ENCODE results near the gene CHRM2. TPM values are rescaled to one million over a fixed set of nuclear protein-coding genes. Genes with fewer than 3 reads are reported as not detected.

The CHRM2 gene
- total and polyA plus RNA-seq, 7 experiments from 2014 or later = not detected

- Mint-ChIP-seq H3K36me3 (no peaks in the 10 kb centered on the region), H3K4me3 (no peak overlapping the region), H3K27ac (no peak overlapping the region), H3K4me1 (no peaks in the 10 kb centered on the region), H3K9me3 (peaks cover 0 to 20% (median 3%) of the 10 kb centered on the region in 11 donors), H3K27me3 (no peaks in the 10 kb centered on the region)
- H3K27me3 ChIP-seq (ENCODE audit: control insufficient read depth in 2 of 2, insufficient read depth in 2 of 2, low read length in 2 of 2) = no peaks in the 10 kb centered on the region
- DNase-seq (no peak), ATAC-seq (no peak)
- no peaks in the 10 kb centered on the region for H3K36me3 ChIP-seq (ENCODE audit: control insufficient read depth in 2 of 3, insufficient read depth in 3 of 3, low read length in 3 of 3)
- no peaks in the 10 kb centered on the region for H3K9me3 ChIP-seq (ENCODE audit: control insufficient read depth in 2 of 3, low read length in 3 of 3)
- H3K4me1 ChIP-seq (ENCODE audit: control insufficient read depth in 2 of 2, insufficient read depth in 2 of 2, low read length in 2 of 2) = no peaks in the 10 kb centered on the region
- no peak overlapping the region for H3K4me3 ChIP-seq (ENCODE audit: low read length)
- ChIA-PET POLR2A (no interaction called here), CTCF (no interaction called here)
- intact Hi-C loops (cut with micrococcal nuclease) = no loop called here
- H3K27ac ChIP-seq (ENCODE audit: low read depth, low read length) = no peak overlapping the region
These were observed 70.0 kb downstream of the CHRM2 start for GRCh38 chr7:136938476-136938875.

DNA sequence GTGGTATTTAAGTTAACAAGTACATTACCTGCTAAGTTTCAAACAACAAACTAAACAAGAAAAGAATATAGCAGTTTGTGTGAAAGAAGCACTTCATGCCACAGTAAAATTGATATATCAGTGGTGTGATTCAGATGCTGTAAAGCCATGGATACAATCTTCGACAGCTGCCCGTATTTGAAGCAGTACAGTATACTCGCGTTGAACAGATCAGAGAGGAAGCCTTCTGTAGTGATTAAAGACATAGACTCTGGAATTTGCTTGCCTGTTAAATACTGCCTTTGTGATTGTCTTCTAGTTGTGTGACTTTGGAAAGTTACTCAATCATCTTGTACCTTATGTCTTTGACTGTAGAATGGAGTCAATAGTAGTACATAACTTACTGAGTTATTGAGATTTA, 71.7 kb downstream of the CHRM2 start:
- Histone ChIP-seq H3K4me1 (ENCODE audit: control insufficient read depth in 2 of 2, insufficient read depth in 2 of 2, low read length in 2 of 2) (no peaks in the 10 kb centered on the region), H3K27ac (ENCODE audit: low read depth, low read length) (no peak overlapping the region), H3K9me3 (ENCODE audit: control insufficient read depth in 2 of 3, low read length in 3 of 3) (no peaks in the 10 kb centered on the region), H3K27me3 (ENCODE audit: control insufficient read depth in 2 of 2, insufficient read depth in 2 of 2, low read length in 2 of 2) (no peaks in the 10 kb centered on the region), H3K4me3 (ENCODE audit: low read length) (no peak overlapping the region), H3K36me3 (ENCODE audit: control insufficient read depth in 2 of 3, insufficient read depth in 3 of 3, low read length in 3 of 3) (no peaks in the 10 kb centered on the region)
- H3K4me1 Mint-ChIP-seq = no peaks in the 10 kb centered on the region
- no peaks in the 10 kb centered on the region for H3K36me3 Mint-ChIP-seq
- ChIA-PET CTCF (no interaction called here), POLR2A (no interaction called here)
- intact Hi-C loops (cut with micrococcal nuclease) = no loop called here
- ATAC-seq = no peak
- H3K4me3 Mint-ChIP-seq = no peak overlapping the region
- H3K9me3 Mint-ChIP-seq = peaks cover 0 to 12% (median 2%) of the 10 kb centered on the region in 11 donors
- H3K27me3 Mint-ChIP-seq = no peaks in the 10 kb centered on the region
- H3K27ac Mint-ChIP-seq = no peak overlapping the region
- no peak for DNase-seq

DNA sequence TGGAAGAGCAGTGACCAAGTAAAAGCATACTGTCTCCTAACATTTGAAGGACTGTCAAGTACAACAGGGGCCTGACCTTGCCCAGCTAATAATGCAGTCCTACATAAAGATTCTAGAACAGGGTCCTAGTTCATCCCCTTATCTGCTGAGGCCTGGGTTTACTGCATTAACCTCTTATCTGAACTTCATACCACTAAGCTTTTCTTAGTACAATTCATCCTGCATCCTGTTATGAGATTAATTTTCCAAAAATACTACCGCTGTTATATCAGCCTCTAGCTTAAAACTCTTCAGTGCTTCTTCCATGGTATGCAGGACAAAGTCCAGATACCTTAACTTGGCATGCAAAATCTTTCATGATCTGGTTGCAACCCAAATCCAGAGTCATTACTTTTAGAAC, 72.5 kb downstream of the CHRM2 start:
- intact Hi-C loops (cut with micrococcal nuclease) = no loop called here
- no peaks in the 10 kb centered on the region for H3K27me3 ChIP-seq (ENCODE audit: control insufficient read depth in 2 of 2, insufficient read depth in 2 of 2, low read length in 2 of 2)
- no peaks in the 10 kb centered on the region for H3K36me3 ChIP-seq (ENCODE audit: control insufficient read depth in 2 of 3, insufficient read depth in 3 of 3, low read length in 3 of 3)
- H3K4me1 Mint-ChIP-seq = no peaks in the 10 kb centered on the region
- H3K9me3 ChIP-seq (ENCODE audit: control insufficient read depth in 2 of 3, low read length in 3 of 3) = no peaks in the 10 kb centered on the region
- no peak overlapping the region for H3K27ac Mint-ChIP-seq
- ChIA-PET POLR2A (no interaction called here), CTCF (no interaction called here)
- DNase-seq (no peak), ATAC-seq (no peak)
- H3K27me3 Mint-ChIP-seq = no peaks in the 10 kb centered on the region
- H3K4me3 Mint-ChIP-seq = no peak overlapping the region
- H3K27ac ChIP-seq (ENCODE audit: low read depth, low read length) = no peak overlapping the region
- H3K4me3 ChIP-seq (ENCODE audit: low read length) = no peak overlapping the region
- peaks cover 0 to 12% (median 2%) of the 10 kb centered on the region in 11 donors for H3K9me3 Mint-ChIP-seq
- H3K36me3 Mint-ChIP-seq = no peaks in the 10 kb centered on the region
- H3K4me1 ChIP-seq (ENCODE audit: control insufficient read depth in 2 of 2, insufficient read depth in 2 of 2, low read length in 2 of 2) = no peaks in the 10 kb centered on the region

- ChIA-PET POLR2A (no interaction called here), CTCF (no interaction called here)
- no peak for DNase-seq
- intact Hi-C loops (cut with micrococcal nuclease) = no loop called here
- Mint-ChIP-seq H3K36me3 (no peaks in the 10 kb centered on the region), H3K4me3 (no peak overlapping the region), H3K4me1 (no peaks in the 10 kb centered on the region), H3K27ac (no peak overlapping the region), H3K27me3 (no peaks in the 10 kb centered on the region), H3K9me3 (peaks cover 0 to 12% (median 2%) of the 10 kb centered on the region in 11 donors)
- ATAC-seq = no peak
- no peaks in the 10 kb centered on the region for H3K9me3 ChIP-seq (ENCODE audit: control insufficient read depth in 2 of 3, low read length in 3 of 3)
- no peaks in the 10 kb centered on the region for H3K27me3 ChIP-seq (ENCODE audit: control insufficient read depth in 2 of 2, insufficient read depth in 2 of 2, low read length in 2 of 2)
- no peaks in the 10 kb centered on the region for H3K36me3 ChIP-seq (ENCODE audit: control insufficient read depth in 2 of 3, insufficient read depth in 3 of 3, low read length in 3 of 3)
- no peak overlapping the region for H3K4me3 ChIP-seq (ENCODE audit: low read length)
- H3K27ac ChIP-seq (ENCODE audit: low read depth, low read length) = no peak overlapping the region
- no peaks in the 10 kb centered on the region for H3K4me1 ChIP-seq (ENCODE audit: control insufficient read depth in 2 of 2, insufficient read depth in 2 of 2, low read length in 2 of 2)
These were observed 73.4 kb downstream of the CHRM2 start for GRCh38 chr7:136941816-136942215.

GRCh38 chr7:136942401-136942800, 73.9 kb downstream of the CHRM2 start:
- no peaks in the 10 kb centered on the region for H3K27me3 Mint-ChIP-seq
- ATAC-seq (no peak), DNase-seq (no peak)
- no peak overlapping the region for H3K27ac Mint-ChIP-seq
- H3K4me1 Mint-ChIP-seq = no peaks in the 10 kb centered on the region
- Histone ChIP-seq H3K4me3 (ENCODE audit: low read length) (no peak overlapping the region), H3K4me1 (ENCODE audit: control insufficient read depth in 2 of 2, insufficient read depth in 2 of 2, low read length in 2 of 2) (no peaks in the 10 kb centered on the region), H3K9me3 (ENCODE audit: control insufficient read depth in 2 of 3, low read length in 3 of 3) (no peaks in the 10 kb centered on the region), H3K27me3 (ENCODE audit: control insufficient read depth in 2 of 2, insufficient read depth in 2 of 2, low read length in 2 of 2) (no peaks in the 10 kb centered on the region), H3K36me3 (ENCODE audit: control insufficient read depth in 2 of 3, insufficient read depth in 3 of 3, low read length in 3 of 3) (no peaks in the 10 kb centered on the region), H3K27ac (ENCODE audit: low read depth, low read length) (no peak overlapping the region)
- peaks cover 0 to 12% (median 2%) of the 10 kb centered on the region in 11 donors for H3K9me3 Mint-ChIP-seq
- ChIA-PET POLR2A (no interaction called here), CTCF (no interaction called here)
- no peaks in the 10 kb centered on the region for H3K36me3 Mint-ChIP-seq
- no peak overlapping the region for H3K4me3 Mint-ChIP-seq
- intact Hi-C loops (cut with micrococcal nuclease) = no loop called here

DNA sequence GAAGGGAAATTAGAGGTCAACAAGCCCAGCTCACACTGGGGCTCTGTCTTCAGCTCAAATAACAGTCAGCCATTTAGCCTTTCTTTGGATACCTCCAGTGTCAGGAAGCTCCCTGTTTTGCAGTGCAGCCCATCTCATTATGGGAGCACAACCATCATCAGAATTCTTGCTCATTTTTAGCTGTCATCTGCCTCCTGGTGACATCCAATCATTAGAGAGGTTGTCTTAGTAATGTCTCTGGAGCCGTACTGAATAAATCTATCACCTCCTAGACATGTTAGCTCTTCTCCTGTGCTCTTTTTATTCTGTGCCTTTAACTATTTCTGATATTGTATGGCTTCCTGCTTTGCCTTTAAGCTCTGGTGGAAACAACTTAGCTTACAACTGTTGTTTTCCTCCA, 74.5 kb downstream of the CHRM2 start:
- no peaks in the 10 kb centered on the region for H3K36me3 Mint-ChIP-seq
- no peaks in the 10 kb centered on the region for H3K27me3 Mint-ChIP-seq
- H3K9me3 ChIP-seq (ENCODE audit: control insufficient read depth in 2 of 3, low read length in 3 of 3) = no peaks in the 10 kb centered on the region
- POLR2A ChIA-PET = no interaction called here
- H3K27me3 ChIP-seq (ENCODE audit: control insufficient read depth in 2 of 2, insufficient read depth in 2 of 2, low read length in 2 of 2) = no peaks in the 10 kb centered on the region
- H3K36me3 ChIP-seq (ENCODE audit: control insufficient read depth in 2 of 3, insufficient read depth in 3 of 3, low read length in 3 of 3) = no peaks in the 10 kb centered on the region
- CTCF ChIA-PET = no interaction called here
- no peak for DNase-seq
- no peak overlapping the region for H3K27ac ChIP-seq (ENCODE audit: low read depth, low read length)
- no peak overlapping the region for H3K27ac Mint-ChIP-seq
- no peaks in the 10 kb centered on the region for H3K4me1 ChIP-seq (ENCODE audit: control insufficient read depth in 2 of 2, insufficient read depth in 2 of 2, low read length in 2 of 2)
- intact Hi-C loops (cut with micrococcal nuclease) = no loop called here
- no peak overlapping the region for H3K4me3 ChIP-seq (ENCODE audit: low read length)
- H3K4me1 Mint-ChIP-seq = no peaks in the 10 kb centered on the region
- no peak overlapping the region for H3K4me3 Mint-ChIP-seq
- ATAC-seq = no peak
- H3K9me3 Mint-ChIP-seq = peaks cover 0 to 15% (median 2%) of the 10 kb centered on the region in 11 donors

- intact Hi-C loops (cut with micrococcal nuclease) = no loop called here
- ATAC-seq (no peak), DNase-seq (no peak)
- Histone ChIP-seq H3K4me3 (ENCODE audit: low read length) (no peak overlapping the region), H3K9me3 (ENCODE audit: control insufficient read depth in 2 of 3, low read length in 3 of 3) (no peaks in the 10 kb centered on the region), H3K4me1 (ENCODE audit: control insufficient read depth in 2 of 2, insufficient read depth in 2 of 2, low read length in 2 of 2) (no peaks in the 10 kb centered on the region), H3K27ac (ENCODE audit: low read depth, low read length) (no peak overlapping the region), H3K27me3 (ENCODE audit: control insufficient read depth in 2 of 2, insufficient read depth in 2 of 2, low read length in 2 of 2) (no peaks in the 10 kb centered on the region), H3K36me3 (ENCODE audit: control insufficient read depth in 2 of 3, insufficient read depth in 3 of 3, low read length in 3 of 3) (no peaks in the 10 kb centered on the region)
- no peak overlapping the region for H3K27ac Mint-ChIP-seq
- ChIA-PET POLR2A (no interaction called here), CTCF (no interaction called here)
- no peaks in the 10 kb centered on the region for H3K27me3 Mint-ChIP-seq
- H3K9me3 Mint-ChIP-seq = peaks cover 0 to 16% (median 6%) of the 10 kb centered on the region in 11 donors
- H3K36me3 Mint-ChIP-seq = no peaks in the 10 kb centered on the region
- H3K4me3 Mint-ChIP-seq = no peak overlapping the region
- H3K4me1 Mint-ChIP-seq = no peaks in the 10 kb centered on the region
These were observed 78.9 kb downstream of the CHRM2 start for GRCh38 chr7:136947347-136947746.

All from naive thymus-derived CD4-positive, alpha-beta T cell (primary cell).